GM12878 (cell line): ENCODE results near the gene DDX51. TPM values are rescaled to one million over a fixed set of nuclear protein-coding genes. Genes with fewer than 3 reads are reported as not detected.

Experiments used
- BCL3 ChIP-seq: IDR thresholded peaks from 2 replicates; pipeline ENCODE4 v1.6.1; 2011; ENCODE audit warnings: borderline replicate concordance, low read depth, mild to moderate bottlenecking, moderate library complexity, low read length; ENCODE audit not compliant: insufficient read depth, poor library complexity, severe bottlenecking
- BMI1 ChIP-seq: fragments of 450-650 bp; IDR thresholded peaks from 2 replicates; pipeline ENCODE4 v1.6.1; 2016; ENCODE audit warnings: mild to moderate bottlenecking, moderate library complexity, borderline replicate concordance
- CEBPB ChIP-seq, 2 experiments: fragments of 150-350 bp in 1 of 2; IDR thresholded peaks; 2 replicates each; pipeline ENCODE4 v1.6.1; 2012 to 2014; ENCODE audit warnings: low read depth in 2 of 2, low read length in 2 of 2, borderline replicate concordance in 1 of 2, inconsistent platforms in 1 of 2
- DPF2 ChIP-seq: fragments of 450-650 bp; IDR thresholded peaks from 2 replicates; pipeline ENCODE4 v1.6.1; 2017; ENCODE audit warnings: mild to moderate bottlenecking
- IKZF1 ChIP-seq: fragments of 450-650 bp; conservative IDR thresholded peaks from 2 replicates; pipeline ENCODE4 v1.6.1; 2017; ENCODE audit warnings: antibody characterized with exemption, mild to moderate bottlenecking
- SUZ12 ChIP-seq: fragments of 200-600 bp; sonication (generic); IDR thresholded peaks from one replicate; pipeline ENCODE4 v1.6.1; 2018; ENCODE audit warnings: antibody characterized with exemption, mild to moderate bottlenecking; ENCODE audit not compliant: unreplicated experiment
- ZNF24 ChIP-seq: fragments of 450-650 bp; IDR thresholded peaks from 2 replicates; pipeline ENCODE4 v1.6.1; 2017; ENCODE audit warnings: antibody characterized with exemption, mild to moderate bottlenecking
- polyA plus RNA-seq, 11 experiments: library from polyadenylated mRNA; depleted of rRNA in 4 of 11; unstranded in 6 of 11; stranded (reverse) in 5 of 11; fragments of >200 nt; fragmentation: Nextera tagmentation in 4 of 11; fragmentation: Illumina TruSeq in 1 of 11; extraction: Ambion mirVana in 4 of 11; extraction: Trizol in 1 of 11; gene quantifications; 1 replicate in 1 of 11; 2 replicates in 10 of 11; pipeline versions ENCODE4 v1.2.1 to v1.2.3, GENCODE V29; 2011 to 2016; ENCODE audit warnings: inconsistent platforms in 2 of 11, missing spikeins in 2 of 11, low read depth in 1 of 11
- total RNA-seq, 4 experiments: library from RNA; depleted of rRNA in 3 of 4; stranded (reverse); fragments of >200 nt in 3 of 4; fragmentation: Illumina TruSeq in 1 of 4; extraction: Trizol in 1 of 4; gene quantifications; 2 replicates each; pipeline versions ENCODE4 v1.2.1 to v1.2.3, GENCODE V29; 2013 to 2021
- TF ChIP-seq, protein P1 (sequence below): IDR thresholded peaks from 2 replicates; pipeline ENCODE4 v1.6.1; 2012; ENCODE audit warnings: low read depth, low read length, improper control_type of control experiment
- TF ChIP-seq, protein P2 (sequence below): fragments of 450-650 bp; conservative IDR thresholded peaks from 2 replicates; pipeline ENCODE4 v1.6.1; 2017; ENCODE audit warnings: mild to moderate bottlenecking, moderate library complexity

The DDX51 gene
- total and polyA plus RNA-seq, 10 of the 15 experiments (the other 5 are each of a cell fraction or from before 2014, with no cell fraction given), result 0.97 to 29.1 (median 9.8) TPM

DNA sequence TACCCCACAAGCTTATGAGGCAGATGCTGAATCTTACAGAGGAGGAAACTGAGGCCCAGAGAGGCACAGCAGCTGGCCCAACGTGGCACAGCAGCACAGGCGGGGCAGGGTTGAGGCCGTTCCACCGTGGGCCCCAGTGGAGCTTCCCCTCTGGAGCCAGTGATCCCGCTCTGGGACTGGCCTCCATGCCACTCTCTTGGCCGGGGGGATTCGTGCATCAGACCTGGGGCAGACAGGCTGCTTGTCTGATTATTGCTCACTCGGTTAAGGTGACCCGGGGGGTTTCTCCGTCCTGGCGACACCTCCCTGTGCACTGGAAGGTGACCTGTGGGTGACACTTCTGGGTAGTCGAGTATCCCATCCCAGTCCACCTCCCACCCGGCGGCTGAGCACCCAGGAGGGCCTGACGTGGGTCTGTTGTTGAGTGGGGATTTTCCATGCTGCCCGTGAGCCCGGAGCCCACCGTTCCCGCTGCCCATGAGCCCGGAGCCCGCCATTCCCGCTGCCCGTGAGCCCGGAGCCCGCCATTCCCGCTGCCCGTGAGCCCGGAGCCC is 27.9 kb upstream of the DDX51 start (continued):
- no peak for TF ChIP-seq IKZF1
- no peak for TF ChIP-seq BCL3
- no peak for TF ChIP-seq DPF2
- no peak for TF ChIP-seq BMI1
- TF ChIP-seq ZNF24, result no peak
- TF ChIP-seq, protein P1, sequence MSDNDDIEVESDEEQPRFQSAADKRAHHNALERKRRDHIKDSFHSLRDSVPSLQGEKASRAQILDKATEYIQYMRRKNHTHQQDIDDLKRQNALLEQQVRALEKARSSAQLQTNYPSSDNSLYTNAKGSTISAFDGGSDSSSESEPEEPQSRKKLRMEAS, result no peak
- TF ChIP-seq, protein P2, sequence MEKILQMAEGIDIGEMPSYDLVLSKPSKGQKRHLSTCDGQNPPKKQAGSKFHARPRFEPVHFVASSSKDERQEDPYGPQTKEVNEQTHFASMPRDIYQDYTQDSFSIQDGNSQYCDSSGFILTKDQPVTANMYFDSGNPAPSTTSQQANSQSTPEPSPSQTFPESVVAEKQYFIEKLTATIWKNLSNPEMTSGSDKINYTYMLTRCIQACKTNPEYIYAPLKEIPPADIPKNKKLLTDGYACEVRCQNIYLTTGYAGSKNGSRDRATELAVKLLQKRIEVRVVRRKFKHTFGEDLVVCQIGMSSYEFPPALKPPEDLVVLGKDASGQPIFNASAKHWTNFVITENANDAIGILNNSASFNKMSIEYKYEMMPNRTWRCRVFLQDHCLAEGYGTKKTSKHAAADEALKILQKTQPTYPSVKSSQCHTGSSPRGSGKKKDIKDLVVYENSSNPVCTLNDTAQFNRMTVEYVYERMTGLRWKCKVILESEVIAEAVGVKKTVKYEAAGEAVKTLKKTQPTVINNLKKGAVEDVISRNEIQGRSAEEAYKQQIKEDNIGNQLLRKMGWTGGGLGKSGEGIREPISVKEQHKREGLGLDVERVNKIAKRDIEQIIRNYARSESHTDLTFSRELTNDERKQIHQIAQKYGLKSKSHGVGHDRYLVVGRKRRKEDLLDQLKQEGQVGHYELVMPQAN, result no peak
- TF ChIP-seq SUZ12, result no peak
- no peak for TF ChIP-seq CEBPB (IDR thresholded peaks at IDR 0.05; ENCODE audit: borderline replicate concordance in 1 of 2, low read depth in 2 of 2, low read length in 2 of 2)
